ENCODE measurements around the gene PHC2. TPM values are rescaled to one million over a fixed set of nuclear protein-coding genes. Genes with fewer than 3 reads are reported as not detected.

PHC2 gene
- polyA plus RNA-seq, 1 donor (not counting 4 experiments of a cell fraction or from before 2014, with no cell fraction given): 51.7 TPM

DNA sequence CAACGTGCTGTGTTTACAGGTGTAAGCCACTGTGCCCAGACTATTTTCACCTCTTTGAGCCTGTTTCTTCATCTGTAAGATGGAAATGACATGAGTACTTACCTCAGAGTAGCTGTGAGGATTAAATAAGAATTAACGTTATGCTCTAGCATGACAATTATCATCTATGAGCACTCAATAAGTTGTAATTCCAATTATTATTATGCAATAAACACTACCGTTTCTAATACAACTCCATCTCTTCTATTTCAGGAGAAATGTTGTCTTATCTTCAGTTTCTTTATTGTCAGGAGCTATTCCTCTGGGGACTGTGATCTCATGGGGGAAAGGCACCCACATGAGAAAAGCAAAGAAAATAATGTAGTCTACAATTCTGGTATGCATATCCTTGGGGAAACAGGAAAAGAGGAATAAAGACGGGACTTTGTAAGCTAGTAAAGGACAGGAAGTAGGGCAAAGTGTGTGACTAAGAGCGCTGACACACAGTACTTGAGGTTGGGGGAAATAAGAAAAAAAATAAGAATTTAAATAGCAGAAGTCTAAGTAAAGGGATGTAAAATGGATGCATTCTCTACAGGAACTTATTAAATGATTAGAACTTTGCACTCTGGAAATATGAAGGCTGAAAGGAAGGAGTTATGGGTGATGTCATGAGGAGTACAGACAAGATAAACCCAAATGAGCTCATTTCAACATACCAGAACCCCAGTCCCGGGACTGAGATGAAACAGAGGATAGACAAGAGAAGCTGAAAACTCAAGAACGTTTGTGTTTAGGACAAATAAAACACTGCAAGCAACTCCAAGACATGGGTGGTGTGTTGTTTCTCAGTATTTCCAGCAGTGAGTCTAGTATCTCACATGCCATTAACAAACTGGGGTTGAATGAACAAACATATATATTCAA is 9.8 kb downstream of the PHC2 start:
- H3K9me3 ChIP-seq (ENCODE audit: control insufficient read depth, low read depth, low read length): peaks cover 3% of the 10 kb centered on the region
- no peaks in the 10 kb centered on the region for H4K20me1 ChIP-seq (ENCODE audit: control insufficient read depth, extremely low read depth, insufficient read depth, low read length)
- H3K9me1 ChIP-seq (ENCODE audit: control insufficient read depth, extremely low read depth, insufficient read depth, low read length): peaks cover 3% of the 10 kb centered on the region
- peaks cover 13% of the 10 kb centered on the region for H3K4me1 ChIP-seq (ENCODE audit: control insufficient read depth, extremely low read depth, insufficient read depth, low read length)
- H3K9ac ChIP-seq (ENCODE audit: control insufficient read depth, extremely low read depth, insufficient read depth, low read length): no peak overlapping the region
- no peaks in the 10 kb centered on the region for H3K27me3 ChIP-seq (ENCODE audit: control insufficient read depth, extremely low read depth, insufficient read depth, low read length)
- no peak overlapping the region for H3K27ac ChIP-seq (ENCODE audit: control insufficient read depth, insufficient read depth, low read length)
- H3K4me3 ChIP-seq (ENCODE audit: control insufficient read depth in 2 of 3, extremely low read depth in 1 of 3, insufficient read depth in 2 of 3, low read depth in 1 of 3, low read length in 3 of 3): no peak overlapping the region
- H2AFZ ChIP-seq (ENCODE audit: control insufficient read depth, low read length): no peak overlapping the region
- FAIRE-seq: no peak
- TF ChIP-seq EZH2 (IDR thresholded peaks at IDR 0.05; ENCODE audit: low read length): no peak
- TF ChIP-seq, protein P1, sequence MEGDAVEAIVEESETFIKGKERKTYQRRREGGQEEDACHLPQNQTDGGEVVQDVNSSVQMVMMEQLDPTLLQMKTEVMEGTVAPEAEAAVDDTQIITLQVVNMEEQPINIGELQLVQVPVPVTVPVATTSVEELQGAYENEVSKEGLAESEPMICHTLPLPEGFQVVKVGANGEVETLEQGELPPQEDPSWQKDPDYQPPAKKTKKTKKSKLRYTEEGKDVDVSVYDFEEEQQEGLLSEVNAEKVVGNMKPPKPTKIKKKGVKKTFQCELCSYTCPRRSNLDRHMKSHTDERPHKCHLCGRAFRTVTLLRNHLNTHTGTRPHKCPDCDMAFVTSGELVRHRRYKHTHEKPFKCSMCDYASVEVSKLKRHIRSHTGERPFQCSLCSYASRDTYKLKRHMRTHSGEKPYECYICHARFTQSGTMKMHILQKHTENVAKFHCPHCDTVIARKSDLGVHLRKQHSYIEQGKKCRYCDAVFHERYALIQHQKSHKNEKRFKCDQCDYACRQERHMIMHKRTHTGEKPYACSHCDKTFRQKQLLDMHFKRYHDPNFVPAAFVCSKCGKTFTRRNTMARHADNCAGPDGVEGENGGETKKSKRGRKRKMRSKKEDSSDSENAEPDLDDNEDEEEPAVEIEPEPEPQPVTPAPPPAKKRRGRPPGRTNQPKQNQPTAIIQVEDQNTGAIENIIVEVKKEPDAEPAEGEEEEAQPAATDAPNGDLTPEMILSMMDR (optimal IDR thresholded peaks at IDR 0.05 in 1 of 3, IDR thresholded peaks at IDR 0.05 in 1 of 3, conservative IDR thresholded peaks at IDR 0.05 in 1 of 3; ENCODE audit: extremely low read depth in 1 of 3, insufficient read depth in 2 of 3, low read length in 3 of 3): no peak
- peaks cover 0 to 16% of the 10 kb centered on the region in 2 experiments for H3K36me3 ChIP-seq (ENCODE audit: control insufficient read depth in 2 of 2, extremely low read depth in 1 of 2, insufficient read depth in 2 of 2, low read length in 2 of 2)
- no peak for DNase-seq (ENCODE audit: low read depth, low spot score)
- dilution Hi-C loops (cut with MboI; ENCODE audit: extremely low pct_ligation_motif_present, low sequenced_read_pairs): no loop called here
- peaks cover 89% of the 10 kb centered on the region for H3K79me2 ChIP-seq (ENCODE audit: control insufficient read depth, insufficient read depth, low read length)
- H3K4me2 ChIP-seq (ENCODE audit: control insufficient read depth, extremely low read depth, insufficient read depth, low read depth, low read length): peak overlapping the region; percentile 7

DNA sequence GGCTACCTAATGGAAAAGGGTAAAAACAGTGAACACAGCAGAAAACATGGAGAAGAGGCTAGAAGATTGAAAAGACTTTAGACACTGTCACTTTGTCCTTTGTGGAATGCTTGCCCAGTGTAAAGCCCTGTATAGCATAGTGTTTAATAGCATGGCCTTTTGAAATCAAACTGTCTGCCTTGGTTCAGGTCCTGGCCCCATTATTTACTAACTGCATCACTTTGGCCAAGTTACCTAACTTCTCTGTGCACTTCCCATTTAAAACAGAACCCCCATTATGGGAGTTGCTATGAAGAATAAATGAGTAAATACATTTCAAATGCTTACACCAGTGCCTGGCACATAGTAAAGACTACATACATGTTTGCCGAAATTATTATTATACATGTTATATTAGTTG is 12.1 kb downstream of the PHC2 start:
- Histone ChIP-seq H3K4me2 (ENCODE audit: control insufficient read depth, extremely low read depth, insufficient read depth, low read depth, low read length) (no peak overlapping the region), H3K9me1 (ENCODE audit: control insufficient read depth, extremely low read depth, insufficient read depth, low read length) (peaks cover 3% of the 10 kb centered on the region), H3K36me3 (ENCODE audit: control insufficient read depth in 2 of 2, extremely low read depth in 1 of 2, insufficient read depth in 2 of 2, low read length in 2 of 2) (peaks cover 0 to 10% of the 10 kb centered on the region in 2 experiments), H3K79me2 (ENCODE audit: control insufficient read depth, insufficient read depth, low read length) (peaks cover 91% of the 10 kb centered on the region), H2AFZ (ENCODE audit: control insufficient read depth, low read length) (no peak overlapping the region), H3K27me3 (ENCODE audit: control insufficient read depth, extremely low read depth, insufficient read depth, low read length) (no peaks in the 10 kb centered on the region), H3K4me1 (ENCODE audit: control insufficient read depth, extremely low read depth, insufficient read depth, low read length) (peaks cover 11% of the 10 kb centered on the region), H3K4me3 (ENCODE audit: control insufficient read depth in 2 of 3, extremely low read depth in 1 of 3, insufficient read depth in 2 of 3, low read depth in 1 of 3, low read length in 3 of 3) (no peak overlapping the region), H3K9me3 (ENCODE audit: control insufficient read depth, low read depth, low read length) (peaks cover 3% of the 10 kb centered on the region), H3K27ac (ENCODE audit: control insufficient read depth, insufficient read depth, low read length) (no peak overlapping the region), H3K9ac (ENCODE audit: control insufficient read depth, extremely low read depth, insufficient read depth, low read length) (no peak overlapping the region), H4K20me1 (ENCODE audit: control insufficient read depth, extremely low read depth, insufficient read depth, low read length) (no peaks in the 10 kb centered on the region)
- no peak for TF ChIP-seq EZH2 (IDR thresholded peaks at IDR 0.05; ENCODE audit: low read length)
- DNase-seq (ENCODE audit: low read depth, low spot score) (no peak), FAIRE-seq (peak; percentile 26)
- dilution Hi-C loops (cut with MboI; ENCODE audit: extremely low pct_ligation_motif_present, low sequenced_read_pairs): no loop called here
